EL (cell line): Measurements from ENCODE around the gene CELA1.

Experiments used
- DNase-seq: peaks from one replicate; pipeline ENCODE4 v3.0.0-alpha.2; 2016

The CELA1 gene

DNA sequence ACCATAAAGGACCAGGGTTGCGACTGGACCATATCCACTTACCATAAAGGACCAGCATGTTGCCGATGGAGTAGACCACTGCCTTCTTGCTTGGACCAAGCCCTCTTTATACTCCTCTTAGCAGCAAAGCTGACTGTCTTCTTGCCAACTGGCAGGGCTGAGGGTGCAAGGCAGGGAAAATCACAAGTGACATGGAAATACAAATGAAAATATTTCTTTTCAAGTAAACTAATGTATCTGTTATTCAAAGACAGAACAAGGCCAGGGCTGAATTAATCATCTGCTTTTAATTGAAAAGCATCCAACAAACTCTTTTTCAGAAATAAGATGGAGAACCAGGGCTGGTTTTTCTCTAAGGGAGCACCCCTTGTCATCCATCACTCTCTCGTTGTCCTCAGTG is at the start of gene CELA1:
Gene CELA1, minus strand, starts transcription at position 99 of the 400 bp plus-strand sequence. Its CDS starts 41 bp downstream, at position 58.
- no peak for DNase-seq

DNA sequence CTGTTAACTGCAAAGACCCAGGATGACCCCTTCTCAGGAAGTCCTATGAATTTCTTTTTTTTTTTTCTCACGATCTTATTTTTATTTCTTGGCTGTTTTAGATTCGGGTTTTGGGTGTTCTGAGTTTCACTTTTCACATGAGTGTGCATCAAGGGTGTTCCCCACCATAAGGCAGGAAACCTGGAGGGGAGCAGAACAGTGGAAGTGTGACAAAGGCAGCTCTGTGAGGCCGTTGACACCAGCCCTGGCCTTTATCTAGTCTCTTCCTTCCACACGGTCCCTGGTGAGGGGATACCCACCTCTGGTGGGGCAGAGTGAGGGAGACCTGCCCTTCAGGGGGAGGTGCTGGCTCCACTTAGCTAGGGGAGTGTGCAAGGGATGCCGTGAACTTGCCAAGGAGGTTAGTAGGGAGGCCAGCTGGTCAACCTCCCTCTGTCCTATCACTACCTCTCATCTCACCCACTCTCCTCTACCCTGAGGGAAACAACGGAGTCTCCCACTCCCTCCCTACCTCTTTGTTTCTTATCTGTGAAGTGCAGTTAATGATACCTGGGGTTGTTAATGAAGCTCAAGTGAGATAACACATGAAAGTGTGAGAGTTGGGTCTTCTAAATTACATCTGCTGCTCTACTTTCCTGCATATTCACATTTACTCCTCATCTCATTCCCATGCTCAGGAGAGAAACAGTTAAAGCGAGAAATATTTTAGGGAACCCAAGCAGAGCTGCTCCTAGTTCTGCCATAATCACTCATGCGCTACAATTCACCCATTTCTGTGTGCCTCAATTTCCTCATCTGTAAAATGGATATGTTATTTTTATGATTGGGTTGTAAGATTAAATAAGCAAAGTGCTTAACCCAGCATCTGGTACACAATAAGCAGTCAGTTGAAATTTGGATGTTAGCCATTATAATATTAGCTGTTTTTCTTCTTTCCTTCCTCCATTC is 49.1 kb upstream of the CELA1 start:
- DNase-seq = no peak

DNA sequence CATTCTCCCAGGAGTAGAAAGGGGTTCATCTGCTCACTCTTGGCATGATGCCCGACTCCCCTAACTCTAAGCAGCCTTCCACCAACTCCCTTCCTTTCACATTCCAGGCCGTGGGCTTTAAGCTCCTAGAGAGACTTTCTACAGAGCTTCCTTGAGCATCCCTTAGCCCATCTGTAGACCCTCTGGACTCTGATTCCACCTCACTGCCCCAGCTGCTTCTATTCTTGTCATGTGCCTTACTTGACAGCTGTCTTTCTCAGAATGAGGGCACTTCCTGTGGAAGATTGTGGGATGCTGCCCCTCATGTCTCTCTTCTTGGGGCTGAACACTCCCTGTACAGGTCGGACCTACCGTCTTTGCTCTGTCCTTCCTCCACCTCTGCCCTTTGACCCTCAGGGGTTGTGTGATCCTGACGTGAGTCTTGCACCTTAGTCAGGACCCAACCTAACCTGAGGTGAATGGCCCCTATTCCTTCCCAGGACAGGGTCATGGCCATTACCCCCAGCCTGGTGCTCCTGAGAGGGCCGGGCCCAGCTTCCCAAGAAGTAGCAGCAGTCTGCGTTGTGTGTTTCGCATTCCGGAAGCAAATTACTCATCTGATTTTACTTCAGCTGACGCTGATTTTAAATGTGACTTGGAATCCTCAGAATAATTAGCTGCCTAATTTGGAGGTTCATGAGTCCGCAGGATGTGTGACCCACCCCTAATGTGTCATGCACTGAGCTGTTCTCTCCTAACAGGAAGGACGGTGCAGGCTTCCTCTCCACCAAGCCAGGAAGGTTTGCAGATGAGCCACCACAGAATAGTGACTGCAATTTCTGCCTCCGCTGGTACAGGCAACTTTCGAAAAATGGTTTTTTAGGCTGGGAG is 47.4 kb upstream of the CELA1 start:
- DNase-seq = peak; percentile 97

DNA sequence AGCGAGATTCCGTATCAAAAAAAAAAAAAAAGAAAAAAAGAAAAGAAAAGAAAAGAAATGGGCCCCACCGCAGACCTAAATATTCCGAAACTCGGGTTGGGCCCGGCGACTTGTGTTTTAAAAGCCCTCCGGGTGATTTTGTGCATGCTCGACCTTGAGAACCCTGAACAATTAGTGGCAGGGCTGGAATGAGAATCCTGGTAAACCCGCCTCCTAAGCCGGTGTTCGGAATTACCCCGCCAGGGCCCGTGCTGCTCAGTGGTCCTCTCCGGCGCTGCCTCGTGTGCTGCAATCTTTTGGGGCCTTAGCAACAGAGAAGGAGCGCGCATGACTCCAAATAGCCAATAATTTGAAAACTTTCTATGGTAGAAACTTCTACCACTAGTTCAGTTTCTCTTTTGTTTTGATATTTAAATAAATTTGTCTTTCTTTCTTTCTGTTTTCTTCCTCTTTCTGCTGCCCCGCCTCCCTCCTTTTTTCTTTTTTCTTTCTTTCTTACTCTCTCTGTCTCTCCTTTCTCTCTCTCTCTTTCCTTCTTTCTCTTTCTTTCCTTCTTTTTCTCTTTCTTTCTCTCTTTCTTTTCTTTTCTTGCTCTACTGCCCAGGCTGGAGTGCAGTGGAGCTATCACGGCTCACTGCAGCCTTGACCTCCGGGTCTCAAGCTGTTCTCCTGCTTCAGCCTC is 46.2 kb upstream of the CELA1 start:
- peak; percentile 74 for DNase-seq

DNA sequence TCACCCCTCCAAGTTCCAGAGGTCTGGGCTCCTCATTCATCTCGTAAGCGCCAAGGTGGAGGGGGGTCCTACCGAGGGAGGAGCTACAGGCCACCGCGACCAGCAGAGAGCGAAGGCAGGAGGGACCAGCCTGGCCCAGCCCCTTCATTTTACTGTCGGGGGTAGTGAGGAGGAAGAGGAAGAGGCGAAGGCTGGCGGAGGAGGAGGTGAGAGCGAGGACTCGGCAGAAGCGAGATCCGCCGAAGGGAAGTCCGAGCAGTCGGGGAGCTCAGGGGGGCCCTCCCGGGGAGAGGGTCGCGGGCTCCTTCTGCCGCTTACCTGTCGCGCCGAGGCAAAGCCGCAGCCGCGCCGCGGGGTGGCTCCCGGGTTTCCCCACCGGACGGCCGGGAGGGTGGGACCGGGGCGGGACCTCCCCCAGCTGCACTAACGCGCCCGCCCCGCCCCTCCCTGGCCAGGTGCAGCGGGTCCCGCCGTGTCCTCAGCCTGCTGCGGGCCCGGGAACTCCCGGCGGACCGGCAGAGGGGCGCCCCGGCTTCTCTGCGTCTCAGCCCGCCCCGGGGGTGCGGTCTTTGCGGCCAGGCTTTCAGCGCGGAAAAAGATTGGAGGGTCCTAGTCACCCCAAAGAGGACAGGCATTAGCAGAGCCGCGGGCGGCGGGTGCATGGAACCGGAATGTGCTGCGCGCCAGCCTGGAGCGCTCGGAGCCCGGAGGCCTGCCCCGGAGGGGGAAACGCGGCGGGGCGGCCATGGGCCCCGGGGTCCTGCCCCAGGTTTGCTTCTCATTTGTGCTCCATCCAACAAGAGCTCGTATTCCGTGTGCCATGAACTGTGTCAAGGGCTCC is 45.0 kb upstream of the CELA1 start, which contains the start of gene GALNT6:
Gene GALNT6, minus strand, starts transcription at position 124 of the 841 bp plus-strand sequence. CDS start 11,625 bp downstream, outside the sequence.
- DNase-seq = peak; percentile 41

DNA sequence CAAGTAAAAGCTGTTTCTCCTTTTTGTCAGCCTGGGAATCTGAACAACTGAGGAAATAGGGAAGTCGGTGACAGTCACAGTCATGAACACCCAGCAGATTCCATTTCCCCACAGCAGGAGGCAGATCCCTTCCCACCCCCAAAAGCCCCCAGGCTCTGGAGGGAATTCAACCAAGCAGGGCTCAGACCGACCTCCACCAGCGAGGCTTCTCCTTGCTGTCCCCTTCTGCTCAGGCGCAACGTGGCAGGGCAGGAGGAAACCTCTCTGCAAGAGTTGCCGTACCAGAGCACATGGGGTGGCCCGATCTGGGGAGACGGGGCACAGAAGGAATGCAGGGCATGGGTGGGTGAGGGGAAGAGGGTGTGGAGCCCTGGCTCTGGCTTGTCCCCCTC is 44.4 kb upstream of the CELA1 start:
- DNase-seq = peak; percentile 53

DNA sequence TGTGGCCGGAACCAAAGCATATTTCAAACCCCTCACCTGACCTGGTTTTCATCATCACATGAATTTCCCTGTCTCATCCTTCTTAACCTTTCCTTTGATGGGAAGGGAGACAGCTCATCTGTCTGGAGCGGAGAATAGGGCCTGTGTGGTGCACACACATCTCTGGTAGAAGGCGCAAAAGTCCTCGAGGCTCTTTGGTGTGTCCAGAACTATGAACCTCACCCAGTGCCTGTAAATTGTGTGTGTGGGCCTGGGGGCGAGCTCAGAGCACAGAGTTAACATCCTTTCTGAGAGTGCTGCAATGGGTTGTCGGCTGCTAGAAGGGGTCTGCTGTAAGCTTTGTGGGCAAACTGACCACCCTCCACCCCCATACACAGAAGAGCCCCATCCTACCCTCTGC is 44.0 kb upstream of the CELA1 start:
- no peak for DNase-seq

DNA sequence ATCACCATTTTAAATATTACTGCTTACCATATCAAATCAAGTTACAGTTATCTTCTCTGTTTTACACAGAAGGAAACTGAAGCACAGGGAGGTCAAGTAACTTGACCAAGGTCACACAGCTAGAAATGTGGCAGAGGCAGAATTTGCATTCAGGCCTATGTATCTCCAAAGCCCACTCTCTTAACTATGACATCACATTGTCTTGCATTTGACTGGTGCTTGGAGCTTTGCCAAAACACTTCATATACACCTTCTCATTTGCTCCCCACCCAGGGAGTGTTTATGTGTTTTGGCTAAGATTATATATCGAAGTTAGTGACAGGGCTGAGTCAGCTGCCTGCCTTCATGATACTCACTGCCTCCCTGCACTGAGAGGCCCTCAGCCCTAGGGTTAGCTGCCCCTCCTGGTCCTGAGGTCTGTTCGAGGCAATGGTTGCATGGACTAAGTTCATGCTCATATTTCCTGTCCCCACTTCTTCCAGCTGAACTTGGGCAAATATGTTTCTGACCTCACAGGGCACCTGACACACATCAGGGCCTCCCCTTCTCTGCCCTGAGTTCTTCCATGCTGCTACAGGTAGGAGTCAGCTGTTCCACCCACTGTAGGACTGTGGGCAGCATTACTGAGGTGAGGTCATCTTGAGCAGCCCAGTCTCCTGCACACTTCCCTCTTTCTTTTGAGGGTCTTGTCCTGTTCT is 43.0 kb upstream of the CELA1 start:
- DNase-seq = peak; percentile 73

DNA sequence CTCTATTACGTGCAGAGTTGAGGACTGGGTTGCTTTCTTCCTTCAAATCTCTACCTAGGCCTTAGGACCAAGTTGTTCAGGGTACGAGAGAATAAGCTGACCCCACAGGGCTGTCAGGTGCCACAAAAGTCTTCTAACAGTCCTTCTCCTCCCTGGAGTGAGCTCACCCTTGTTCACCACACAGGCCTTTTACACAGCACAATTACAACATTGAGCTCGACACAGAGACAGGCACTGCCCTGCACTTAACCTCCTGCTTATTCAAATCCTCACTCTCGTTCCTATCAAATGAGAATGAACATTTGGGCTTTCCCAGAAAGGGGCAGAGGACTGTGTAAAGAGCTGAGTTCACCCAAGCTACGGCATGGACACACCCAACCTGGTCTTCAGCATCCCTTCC is 42.4 kb upstream of the CELA1 start:
- no peak for DNase-seq

DNA sequence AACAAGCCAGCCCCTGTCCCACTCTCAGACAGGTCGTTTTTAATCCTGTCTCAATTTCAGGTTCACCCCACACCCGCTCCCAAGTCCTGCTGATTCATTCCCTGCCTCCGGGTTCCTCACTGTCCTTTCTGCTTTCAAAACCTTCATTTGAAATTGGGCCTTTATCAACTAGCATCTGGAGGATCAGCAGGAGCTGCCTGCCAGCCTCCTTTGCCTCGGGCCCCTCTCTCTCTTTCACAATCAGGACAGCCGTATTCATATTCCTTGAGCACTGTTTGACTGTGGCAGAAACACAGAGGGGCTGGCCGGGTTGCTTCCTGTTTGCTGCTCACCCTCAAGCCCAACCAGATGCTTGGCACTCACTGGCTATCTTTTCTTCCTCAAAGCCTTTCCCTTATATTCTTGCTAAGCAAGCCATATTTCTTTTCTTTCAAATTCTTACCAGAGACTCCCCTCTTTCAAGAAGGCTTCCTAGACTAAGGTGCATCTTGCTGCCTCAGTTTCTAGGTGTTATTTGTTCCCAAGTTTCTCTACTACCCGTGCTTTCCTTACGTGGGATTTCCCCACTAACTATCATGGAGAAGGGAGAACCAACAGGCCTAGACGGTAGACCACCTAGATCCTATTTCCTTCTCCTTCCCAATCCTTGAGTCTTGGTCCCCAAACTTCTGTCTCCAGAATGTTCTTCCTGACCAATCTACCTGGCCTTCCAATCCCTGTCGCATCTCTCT is 41.8 kb upstream of the CELA1 start:
- DNase-seq = peak; percentile 86

DNA sequence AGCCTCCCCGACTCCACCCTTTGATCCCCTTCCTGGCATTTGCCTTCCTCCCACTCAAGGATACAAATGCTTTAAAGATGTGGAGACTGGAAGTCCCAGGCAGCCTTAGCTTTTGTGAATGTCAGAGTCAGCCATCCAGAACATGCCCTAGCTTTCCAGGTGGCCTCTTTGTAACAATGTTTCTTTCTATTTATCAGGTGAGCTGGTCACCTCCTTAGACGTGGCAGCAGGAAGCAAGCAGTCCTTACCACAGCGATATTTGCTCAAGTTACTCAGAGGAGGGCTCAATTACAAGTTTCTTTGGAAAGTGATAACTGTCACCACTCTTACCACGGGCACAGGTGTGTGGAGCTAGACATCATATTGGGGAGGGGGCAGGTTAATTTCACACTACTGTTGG is 39.9 kb upstream of the CELA1 start:
- DNase-seq = no peak

DNA sequence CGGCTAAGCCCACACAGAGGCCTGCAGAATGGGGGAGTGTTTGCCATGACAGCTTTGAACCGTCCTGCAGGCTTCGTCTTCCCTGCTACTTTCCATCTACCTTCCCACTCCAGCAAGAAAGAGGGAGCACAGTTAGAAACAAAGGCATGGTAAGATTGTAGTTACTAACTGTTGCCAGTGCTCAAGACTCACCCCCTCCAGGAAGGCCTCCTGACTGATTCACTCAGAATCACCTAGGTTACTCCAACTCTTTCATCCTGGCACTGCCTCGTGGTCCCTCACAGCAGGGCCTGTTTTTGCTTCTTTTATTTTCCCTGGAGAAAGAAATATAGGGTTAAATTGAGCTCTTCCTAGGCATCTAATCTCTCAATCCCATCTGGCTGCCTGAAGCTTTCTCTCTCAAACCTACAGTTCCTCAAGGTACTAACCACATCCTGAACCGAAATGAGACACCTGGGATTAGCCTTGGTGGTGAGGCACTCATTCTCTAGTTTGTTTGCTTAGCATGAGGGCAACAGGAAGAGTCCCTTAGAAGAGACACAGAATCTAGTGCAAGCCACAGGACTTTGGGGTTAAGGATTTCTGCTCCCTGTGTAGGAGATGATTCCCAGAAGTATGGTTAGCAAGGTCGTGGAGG is 36.9 kb upstream of the CELA1 start:
- no peak for DNase-seq

DNA sequence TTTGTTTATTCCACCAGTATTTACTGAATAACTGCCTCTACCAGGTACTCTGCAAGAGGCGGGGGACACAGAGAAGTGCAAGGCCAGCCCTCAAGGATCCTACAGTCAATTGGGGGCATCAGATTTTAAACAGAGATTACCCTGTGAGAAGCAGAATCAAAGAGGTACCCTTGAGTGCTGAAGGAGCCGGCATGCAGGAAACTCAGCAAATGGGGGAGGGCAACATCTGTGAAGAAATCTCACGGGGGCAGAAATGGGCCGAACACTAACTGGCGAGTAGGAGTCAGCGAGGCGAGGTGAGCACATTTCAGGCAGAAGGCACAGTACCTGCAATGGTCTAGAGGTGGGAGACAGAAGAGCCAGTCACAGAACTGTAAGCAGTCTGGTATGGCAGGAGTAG is 35.7 kb upstream of the CELA1 start:
- no peak for DNase-seq

DNA sequence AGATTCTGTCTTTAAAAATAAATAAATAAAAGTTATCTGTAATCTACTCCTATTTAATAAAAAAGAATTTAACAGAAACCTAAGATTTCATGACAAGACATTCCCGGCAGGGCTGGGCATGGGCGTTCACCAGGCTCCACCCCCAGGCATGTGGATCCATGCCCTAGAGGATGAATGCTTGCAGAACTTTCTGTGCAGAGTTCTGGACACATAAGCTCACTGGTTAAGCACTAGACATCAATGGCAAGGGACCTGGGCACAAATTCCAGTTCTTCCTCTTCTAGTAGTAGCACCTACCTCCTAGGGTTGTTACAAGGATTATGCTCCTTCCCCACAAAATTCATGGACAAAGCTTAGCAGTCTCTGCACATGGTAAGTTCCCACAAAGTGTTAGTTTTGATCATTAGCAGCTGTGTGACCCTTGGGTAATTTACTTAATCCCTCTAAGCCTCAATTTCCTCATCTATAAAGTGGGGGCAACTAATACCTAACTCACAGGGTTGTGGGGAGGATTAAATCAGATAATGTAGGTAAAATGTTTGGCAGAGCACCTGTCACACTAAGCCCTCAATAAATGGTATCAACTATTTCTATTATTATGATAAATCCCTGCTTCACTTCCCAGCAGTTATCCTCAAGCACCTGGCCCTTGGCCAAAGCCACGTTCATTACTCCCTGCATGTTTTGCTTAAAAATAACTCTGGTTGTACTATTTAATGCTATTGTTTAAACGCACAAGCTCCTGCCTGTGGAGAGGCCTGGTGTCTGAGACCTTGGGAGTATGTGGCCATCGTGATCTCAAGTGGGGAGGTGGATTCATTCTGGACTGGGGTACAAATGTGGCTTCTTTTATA is 35.0 kb upstream of the CELA1 start:
- DNase-seq = no peak

DNA sequence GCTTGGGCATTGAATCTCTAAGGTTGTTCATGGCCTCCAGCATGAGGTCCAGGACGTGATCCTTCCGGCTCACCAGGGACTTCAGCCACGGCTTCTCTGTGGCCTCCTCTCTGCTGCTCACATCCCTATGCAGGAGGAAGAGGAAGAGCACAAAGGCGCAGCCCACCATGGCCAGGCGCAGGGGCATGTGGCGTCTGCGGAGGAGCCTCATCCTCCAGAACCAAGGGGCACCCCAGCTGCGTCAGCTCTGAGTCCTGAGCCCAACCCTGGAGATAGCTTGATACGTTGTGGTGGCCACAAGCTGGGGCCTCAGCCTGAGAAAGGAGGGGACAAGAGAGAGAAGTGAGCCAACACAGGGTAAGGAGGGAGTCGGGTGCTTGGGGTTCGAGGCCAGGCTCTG is 33.1 kb upstream of the CELA1 start:
- no peak for DNase-seq

DNA sequence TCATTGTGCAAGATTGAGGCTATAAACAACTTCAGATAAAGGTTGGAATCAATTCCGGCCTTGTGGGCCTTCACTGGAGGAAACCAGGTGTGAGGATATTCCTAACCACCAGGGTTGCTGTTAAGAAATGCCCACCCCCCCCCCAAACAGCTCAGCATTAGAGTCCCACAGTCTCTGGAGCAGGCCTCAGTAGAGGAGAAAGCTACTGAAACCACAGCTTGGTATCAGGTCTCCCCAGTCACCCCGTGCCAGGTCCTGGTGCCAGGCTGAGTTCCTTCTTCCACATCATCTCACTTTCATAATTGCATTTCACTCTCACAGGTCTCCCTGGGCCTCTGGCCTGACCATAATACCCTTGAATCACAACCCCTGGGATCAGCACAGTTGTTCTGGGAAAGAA is 32.3 kb upstream of the CELA1 start:
- no peak for DNase-seq

DNA sequence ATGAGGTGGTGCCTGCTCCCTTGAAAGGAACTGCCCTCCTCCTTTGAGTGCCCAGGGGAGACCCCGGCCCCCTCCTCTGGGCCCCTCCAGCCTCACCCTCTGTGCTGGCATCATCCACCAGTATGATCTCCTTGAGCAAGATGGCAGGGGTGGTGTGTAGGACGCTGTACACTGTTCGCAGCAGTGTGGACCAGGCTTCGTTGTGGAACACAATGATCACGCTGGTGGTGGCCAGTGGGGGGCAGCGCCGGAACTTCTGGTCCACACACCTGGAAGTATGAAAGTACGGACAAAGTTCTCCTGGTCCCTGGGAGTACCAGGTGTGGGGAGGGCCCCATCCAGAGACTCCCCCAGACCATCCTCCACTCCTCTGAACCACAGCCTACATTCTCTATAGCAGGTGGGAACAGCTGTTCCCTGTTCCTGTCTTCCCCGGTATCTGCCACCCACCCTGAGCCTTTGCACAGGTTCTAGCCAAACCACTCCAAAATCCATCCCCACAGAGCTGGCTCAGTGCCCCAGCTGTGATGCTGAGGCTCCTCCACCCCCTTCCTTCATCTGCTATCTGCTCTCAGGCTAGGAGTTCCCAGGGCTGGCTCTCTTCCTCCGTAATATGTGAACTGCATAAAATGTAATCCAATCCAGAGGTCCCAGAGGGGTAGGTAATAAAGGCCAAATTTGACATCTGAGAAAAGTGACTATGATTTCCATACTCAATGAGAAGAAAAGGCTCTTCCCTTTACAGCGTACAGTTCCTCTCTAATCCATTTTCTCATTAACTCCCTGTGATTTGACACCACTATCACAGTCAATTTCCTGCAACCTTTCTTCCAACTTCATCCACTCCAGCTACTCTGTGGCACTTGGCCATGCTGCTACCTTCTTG is 30.9 kb upstream of the CELA1 start:
- DNase-seq = no peak

DNA sequence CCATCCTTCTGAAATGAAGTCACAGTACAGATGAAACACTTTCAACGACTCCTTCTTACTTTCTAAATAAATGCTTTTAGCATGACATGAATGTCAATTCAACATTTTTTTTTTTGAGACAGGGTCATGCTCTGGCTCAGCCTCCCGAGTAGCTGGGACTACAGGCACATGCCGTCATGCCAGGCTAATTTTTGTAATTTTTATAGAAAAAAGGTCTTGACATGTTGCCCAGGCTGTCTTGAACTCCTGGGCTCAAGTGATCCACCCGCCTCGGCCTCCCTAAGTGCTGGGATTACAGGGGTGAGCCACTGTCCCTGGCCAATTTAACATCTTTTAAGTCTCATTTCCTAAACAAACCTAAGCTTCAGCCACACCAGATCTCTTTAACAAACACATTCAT is 28.4 kb upstream of the CELA1 start:
- no peak for DNase-seq
